MCF 10A (cell line): Measurements from ENCODE around the gene SLC41A3. TPM values are rescaled to one million over a fixed set of nuclear protein-coding genes. Genes with fewer than 3 reads are reported as not detected.

Source experiments
- BruUV-seq: library from RNA; stranded (reverse); fragments of 400-500 nt; replicated peaks from 2 replicates; lab custom pipeline; 2021; lab: Mats Ljungman, UMichigan
- CTCF ChIA-PET: fragments of 300-600 bp; sonication (Branson Sonifier 250); formaldehyde crosslinking; extraction: SDS; loops from one replicate; lab custom pipeline; 2021; ENCODE audit warnings: antibody characterized with exemption, inconsistent platforms; lab: Yijun Ruan, JAX
- POLR2A ChIA-PET: fragments of 300-600, 350-650 bp; sonication (Branson Sonifier 250); formaldehyde crosslinking; extraction: SDS; loops from one replicate; lab custom pipeline; 2020; ENCODE audit warnings: antibody characterized with exemption, inconsistent platforms; lab: Yijun Ruan, JAX
- DNase-seq: peaks from one replicate; pipeline ENCODE4 v3.0.0-alpha.2; 2018; ENCODE audit not compliant: unreplicated experiment
- H3K27ac Mint-ChIP-seq: one replicate; pipeline ENCODE4 v1.8.0; 2022; ENCODE audit warnings: mild to moderate bottlenecking, low read depth, mixed read lengths; ENCODE audit not compliant: unreplicated experiment
- H3K27me3 Mint-ChIP-seq: one replicate; pipeline ENCODE4 v1.8.0; 2022; ENCODE audit warnings: mixed read lengths; ENCODE audit not compliant: insufficient read depth, unreplicated experiment
- H3K36me3 Mint-ChIP-seq: one replicate; pipeline ENCODE4 v1.8.0; 2022; ENCODE audit warnings: mild to moderate bottlenecking, moderate library complexity, mixed read lengths; ENCODE audit not compliant: insufficient read depth, unreplicated experiment
- H3K4me1 Mint-ChIP-seq: one replicate; pipeline ENCODE4 v1.8.0; 2022; ENCODE audit warnings: mixed read lengths; ENCODE audit not compliant: insufficient read depth, unreplicated experiment
- H3K4me3 Mint-ChIP-seq: one replicate; pipeline ENCODE4 v1.8.0; 2022; ENCODE audit warnings: mild to moderate bottlenecking, moderate library complexity, mixed read lengths; ENCODE audit not compliant: unreplicated experiment
- H3K9me3 Mint-ChIP-seq: one replicate; pipeline ENCODE4 v1.8.0; 2022; ENCODE audit warnings: mixed read lengths; ENCODE audit not compliant: unreplicated experiment
- CTCF ChIP-seq: fragments of 200-600 bp; IDR thresholded peaks from one replicate; pipeline ENCODE4 v1.8.0; 2022; ENCODE audit warnings: antibody characterized with exemption, mild to moderate bottlenecking; ENCODE audit not compliant: unreplicated experiment
- intact Hi-C: fragments of 100-400 bp; cut with micrococcal nuclease; formaldehyde crosslinking; loops from 2 replicates; pipeline ENCODE4 v1.14.1; 2022
- total RNA-seq: library from RNA; stranded (reverse); gene quantifications from 2 replicates; pipeline ENCODE4 v1.2.3, GENCODE V29; 2022

The SLC41A3 gene
- total RNA-seq, 1 experiment from 2014 or later, result 43.2 TPM

- POLR2A ChIA-PET, result no interaction called here
- H3K27ac Mint-ChIP-seq, result no peak overlapping the region
- peaks cover 22% of the 10 kb centered on the region for H3K27me3 Mint-ChIP-seq
- intact Hi-C loops, result no loop called here
- no peak overlapping the region for H3K4me3 Mint-ChIP-seq
- no peaks in the 10 kb centered on the region for H3K36me3 Mint-ChIP-seq
- H3K4me1 Mint-ChIP-seq, result peaks cover 11% of the 10 kb centered on the region
- no peak for TF ChIP-seq CTCF
- no TSS peak for BruUV-seq
- H3K9me3 Mint-ChIP-seq, result no peaks in the 10 kb centered on the region
- no peak for DNase-seq
- CTCF ChIA-PET, result interaction anchor here (0.7 to 4.0 kb wide), 14 partner anchors 12 to 391 kb away, joined by 3 to 88 read pairs (median 5); no protein-coding TSS in a partner anchor
Measured at GRCh38 chr3:126131881-126132750, 48.2 kb upstream of the SLC41A3 start.

GRCh38 chr3:126130981-126131745 lies 47.2 kb upstream of the SLC41A3 start:
- intact Hi-C loops, result no loop called here
- TF ChIP-seq CTCF, result no peak
- peaks cover 11% of the 10 kb centered on the region for H3K4me1 Mint-ChIP-seq
- no peaks in the 10 kb centered on the region for H3K9me3 Mint-ChIP-seq
- H3K36me3 Mint-ChIP-seq, result no peaks in the 10 kb centered on the region
- DNase-seq, result no peak
- BruUV-seq, result no TSS peak
- ChIA-PET CTCF (interaction anchor here (0.6 to 2.3 kb wide), 3 partner anchors 92 to 258 kb away, joined by 3 to 12 read pairs (median 3); no protein-coding TSS in a partner anchor), POLR2A (no interaction called here)
- peaks cover 22% of the 10 kb centered on the region for H3K27me3 Mint-ChIP-seq
- no peak overlapping the region for H3K27ac Mint-ChIP-seq
- H3K4me3 Mint-ChIP-seq, result no peak overlapping the region

- POLR2A ChIA-PET, result interaction anchor here (1.2 kb wide), 1 partner anchor 9 kb away, joined by 4 read pairs; no protein-coding TSS in a partner anchor
- Mint-ChIP-seq H3K4me1 (peaks cover 11% of the 10 kb centered on the region), H3K27me3 (peaks cover 22% of the 10 kb centered on the region), H3K4me3 (peak overlapping the region; percentile 28), H3K27ac (no peak overlapping the region), H3K36me3 (no peaks in the 10 kb centered on the region), H3K9me3 (no peaks in the 10 kb centered on the region)
- CTCF ChIA-PET, result interaction anchor here (0.6 to 2.3 kb wide), 5 partner anchors 8 to 1418 kb away, joined by 3 to 12 read pairs (median 3); no protein-coding TSS in a partner anchor
- intact Hi-C loops, result no loop called here
- BruUV-seq, result no TSS peak
- TF ChIP-seq CTCF, result no peak
- no peak for DNase-seq
Measured at GRCh38 chr3:126130081-126130855, 46.3 kb upstream of the SLC41A3 start.
